HG03045 (cell line): Measurements from ENCODE around the gene CCDC148.

ENCODE experiments used
- ATAC-seq: cut with Tn5 transposase; IDR thresholded peaks from one replicate; pipeline ENCODE4 v1.9.1; 2021; ENCODE audit warnings: mild to moderate bottlenecking, moderate library complexity; ENCODE audit not compliant: unreplicated experiment

CCDC148 gene

DNA sequence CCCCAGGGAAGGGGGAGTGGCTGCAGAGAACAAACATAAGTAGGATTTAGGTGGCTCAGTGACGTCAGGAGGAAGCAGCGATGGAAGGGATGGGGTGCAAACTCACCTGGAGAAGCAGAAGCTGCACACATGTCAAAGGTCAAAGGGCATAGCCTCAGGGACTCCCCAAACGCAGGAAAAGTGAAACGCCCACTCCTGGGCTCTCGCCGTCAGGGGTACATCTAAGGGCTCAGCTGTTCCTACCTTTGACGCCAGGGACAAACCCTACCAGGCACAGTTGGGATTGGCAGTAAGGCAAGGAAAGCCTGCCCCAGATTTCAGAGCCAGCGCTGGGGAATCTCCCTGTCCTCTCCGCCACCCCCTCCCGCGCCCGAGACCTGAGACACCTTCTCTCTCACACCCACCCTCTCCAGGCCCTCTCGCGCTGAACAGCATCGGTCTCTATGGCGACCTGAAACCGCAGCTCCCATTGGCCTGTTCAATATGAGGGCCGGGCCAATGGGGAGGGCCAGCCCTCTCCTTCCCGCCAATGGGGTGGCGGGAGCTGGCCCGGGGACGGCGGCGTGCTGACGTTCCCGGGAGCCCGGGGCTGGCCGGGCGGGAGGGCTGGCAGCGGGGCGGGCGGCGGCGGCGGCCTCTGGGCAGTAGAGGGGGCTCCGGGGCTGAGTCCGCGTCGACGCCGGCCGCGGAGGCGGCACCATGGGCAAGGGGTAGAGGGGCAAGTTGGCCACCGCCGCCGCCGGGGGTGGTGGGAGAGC, at the start of gene CCDC148, which contains the start of gene PKP4:
CCDC148 (minus strand) TSS at position 445 of the 758 bp plus-strand sequence; CDS start at position 131, 314 bp downstream.
PKP4 (plus strand) TSS at position 644 of the 758 bp plus-strand sequence. CDS start 76,233 bp downstream, outside the sequence.
- ATAC-seq, result peak; percentile 96

DNA sequence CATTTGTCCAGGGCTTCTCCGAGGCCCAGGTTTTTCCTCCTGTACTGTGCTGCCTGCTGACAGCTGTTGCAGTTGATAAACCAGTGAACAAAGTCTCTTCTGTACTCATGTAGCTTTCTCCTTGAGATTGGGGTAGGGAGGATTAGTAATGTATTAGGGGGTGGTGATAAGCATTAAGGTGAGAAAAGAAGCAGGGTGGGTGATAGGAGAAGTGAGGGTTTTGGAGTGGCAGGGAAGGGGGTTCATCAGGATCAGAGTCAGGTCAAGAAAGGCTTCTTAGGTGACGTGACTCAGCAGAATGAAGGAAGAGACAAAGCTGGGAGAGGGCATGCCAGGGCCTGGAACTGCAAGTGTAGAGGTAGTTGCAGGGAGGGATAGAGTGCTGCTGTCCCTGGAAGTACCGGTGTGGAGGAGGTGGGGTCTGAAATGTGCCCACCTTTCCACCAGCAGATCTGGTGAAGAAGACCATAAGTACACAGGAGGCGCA, 48.9 kb upstream of the CCDC148 start:
- ATAC-seq, result no peak

DNA sequence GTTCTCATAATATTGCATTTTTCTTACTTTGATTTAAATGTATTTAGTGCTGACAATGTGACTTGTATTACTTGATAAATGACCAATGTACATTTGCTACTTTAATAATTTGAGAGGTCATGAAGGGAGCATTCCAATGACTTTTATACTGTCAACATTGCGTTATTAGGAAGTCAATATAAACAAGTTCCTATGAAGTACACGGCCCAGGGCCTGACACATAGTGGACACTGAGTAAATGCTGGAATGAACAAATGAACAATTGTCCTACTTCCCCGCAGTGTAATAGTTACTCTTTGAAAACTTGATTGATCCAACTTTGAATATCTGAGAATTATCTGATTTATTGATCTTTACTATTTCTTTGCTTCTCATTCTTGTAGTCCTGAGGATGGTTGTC, 47.5 kb upstream of the CCDC148 start:
- ATAC-seq, result no peak

DNA sequence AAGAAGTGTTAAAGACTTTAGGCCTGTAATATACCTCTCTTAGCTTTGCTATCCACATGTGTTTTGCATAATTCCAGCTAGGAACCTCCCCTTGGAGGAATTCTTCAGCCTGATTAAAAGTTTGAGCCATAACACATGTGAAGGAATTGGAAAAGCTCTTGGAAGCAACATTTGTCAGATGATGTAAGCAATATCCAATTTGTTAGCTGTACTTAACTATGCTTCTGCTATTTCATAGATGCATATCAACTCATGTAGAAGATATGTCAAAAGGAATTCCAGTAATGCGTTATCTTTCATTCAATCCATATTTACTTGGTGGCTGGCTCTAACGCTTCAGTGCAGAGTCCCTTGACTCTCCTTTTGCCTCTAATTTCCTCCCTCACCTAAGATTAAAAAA, 46.4 kb upstream of the CCDC148 start:
- ATAC-seq, result no peak

DNA sequence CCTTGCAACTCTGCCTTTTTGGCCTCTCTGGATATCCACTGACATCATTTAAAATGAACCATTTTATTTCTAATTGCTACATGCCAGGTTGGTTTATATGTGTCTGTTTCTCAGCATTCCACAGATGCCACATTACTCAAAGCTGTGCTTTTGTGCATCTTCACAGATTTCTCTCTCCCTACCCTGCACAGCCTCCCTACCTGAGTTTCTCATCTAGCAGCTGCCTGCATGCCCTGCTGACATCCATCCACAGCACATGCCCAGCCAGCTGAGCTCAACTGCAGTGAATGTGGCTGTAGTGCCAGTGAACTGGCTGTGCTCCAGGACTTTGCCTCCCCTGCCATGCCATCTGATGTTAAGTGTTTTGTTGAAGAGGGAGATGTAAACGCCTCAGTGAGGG, 44.7 kb upstream of the CCDC148 start:
- no peak for ATAC-seq

DNA sequence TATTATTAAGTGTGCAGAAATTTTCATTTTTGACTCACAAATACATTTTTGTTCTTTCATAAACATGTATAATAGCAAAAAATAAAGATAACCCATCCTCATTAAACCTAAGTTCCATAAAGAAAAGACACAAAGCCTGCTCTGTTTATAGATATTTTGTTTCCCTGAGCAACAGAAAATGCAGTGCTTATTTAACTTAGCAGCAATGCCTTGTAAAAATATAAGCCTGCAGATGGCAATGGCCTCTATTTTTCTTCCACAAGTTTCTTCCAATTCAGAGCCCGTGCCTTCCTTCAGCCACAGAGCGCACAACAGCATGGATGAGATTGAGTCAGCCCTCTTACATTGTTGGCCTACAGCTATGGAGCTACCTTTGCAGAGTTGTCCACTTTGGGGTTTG, 43.8 kb upstream of the CCDC148 start:
- ATAC-seq, result no peak

DNA sequence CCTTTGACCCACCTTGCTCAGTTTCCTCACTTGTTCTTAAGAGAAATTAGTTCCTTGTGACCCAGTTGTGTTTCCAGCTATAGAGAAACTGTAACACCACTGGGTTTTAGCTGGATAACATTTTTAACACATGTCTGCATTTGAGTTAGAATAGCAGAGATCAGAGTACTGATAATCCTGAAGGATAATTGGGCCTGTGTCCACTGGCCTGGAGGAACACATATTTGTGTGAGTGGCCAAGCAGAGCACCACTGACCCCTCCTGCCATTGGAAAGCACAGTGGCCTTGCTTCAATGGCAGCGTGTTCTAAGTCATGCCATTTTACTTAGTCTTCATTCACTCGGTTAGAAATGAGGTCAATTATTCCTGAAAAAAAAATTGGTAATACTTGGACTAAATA, 42.8 kb upstream of the CCDC148 start:
- no peak for ATAC-seq

DNA sequence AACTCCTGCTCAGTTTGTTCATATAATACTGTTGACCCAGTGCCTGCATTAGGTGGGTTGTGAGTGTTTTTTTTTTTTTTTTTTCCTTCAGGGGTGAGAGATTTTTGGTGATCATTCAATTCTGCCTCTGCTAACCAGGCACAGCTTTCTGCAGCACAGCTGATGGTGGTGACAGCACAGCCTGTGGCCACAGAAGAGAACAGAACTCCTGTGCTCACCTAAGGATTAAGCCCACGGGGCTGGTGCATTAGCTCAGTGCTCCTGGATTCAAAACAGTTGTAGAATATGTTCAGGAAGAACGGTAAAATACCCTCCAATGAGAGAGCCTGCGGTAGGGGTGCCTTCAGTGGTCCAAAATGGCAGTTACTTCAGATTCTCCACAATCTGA, 42.2 kb upstream of the CCDC148 start:
- ATAC-seq, result no peak

DNA sequence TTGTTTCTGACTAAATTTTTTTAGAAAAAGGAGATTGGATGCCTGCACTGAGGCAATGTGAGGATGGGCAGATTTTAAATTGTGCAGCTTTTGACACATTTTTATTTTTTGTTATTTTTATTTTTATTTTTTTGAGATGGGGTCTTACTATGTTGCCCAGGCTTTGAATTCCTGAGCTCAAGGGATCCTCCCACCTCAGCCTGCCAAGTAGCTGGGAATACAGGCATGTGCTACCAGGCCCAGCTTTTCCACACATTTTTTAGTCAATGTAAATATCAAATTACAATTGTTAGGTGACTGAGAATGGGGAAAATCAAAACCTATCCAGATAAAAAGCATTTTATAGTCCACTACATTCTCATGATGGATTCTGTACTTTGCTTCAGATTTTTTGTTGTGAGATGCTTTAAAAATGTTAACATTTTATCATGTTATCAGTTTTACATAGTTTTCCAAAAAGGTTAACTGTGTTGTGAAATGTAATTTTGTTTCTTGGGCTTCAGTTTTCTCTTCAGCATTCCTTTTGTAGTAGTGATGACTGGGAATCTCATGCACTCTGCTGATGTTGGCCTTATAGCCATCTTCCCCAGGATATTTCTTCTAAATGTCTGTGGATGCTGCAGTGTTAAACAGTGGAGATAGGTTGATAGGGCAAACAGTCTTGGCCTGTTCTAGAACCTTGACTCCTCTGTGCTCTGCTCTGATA, 41.6 kb upstream of the CCDC148 start:
- no peak for ATAC-seq

DNA sequence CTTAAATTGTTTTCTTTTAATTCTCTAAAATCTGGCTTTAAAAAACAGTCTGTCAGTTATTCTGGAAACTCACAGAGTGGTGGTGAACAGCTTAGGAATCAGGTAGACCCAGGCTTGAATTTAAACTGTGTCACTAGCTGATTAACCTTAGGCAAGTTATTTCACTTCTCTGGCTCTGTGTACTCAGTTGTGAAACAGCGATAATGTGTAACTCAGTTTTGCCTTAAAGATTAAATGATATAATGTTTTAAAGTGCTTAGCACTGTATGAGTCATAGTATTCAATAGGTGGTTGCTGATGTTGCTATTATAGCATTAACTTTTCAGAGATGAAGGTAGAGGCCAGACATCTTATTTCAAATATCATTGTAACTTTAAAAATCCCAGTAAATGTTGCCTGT, 40.9 kb upstream of the CCDC148 start:
- no peak for ATAC-seq

DNA sequence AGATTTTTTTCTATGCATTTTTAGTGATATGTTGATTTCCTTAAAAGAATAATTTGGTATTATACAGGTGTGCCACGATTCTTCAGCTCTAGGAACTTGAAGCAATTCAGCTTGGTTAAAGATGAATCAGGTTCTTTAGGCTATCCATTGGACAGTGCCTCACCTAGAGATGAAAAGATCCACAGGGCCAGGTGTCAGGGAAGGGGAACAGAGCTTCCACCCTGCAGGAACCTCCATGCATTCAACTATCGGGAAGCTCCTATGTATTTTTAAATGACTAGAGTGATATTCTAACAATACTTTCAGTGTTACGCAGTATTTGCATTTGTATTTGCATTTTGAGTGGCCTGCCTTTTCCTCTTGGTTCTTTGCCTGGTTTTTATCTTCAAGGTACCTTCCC, 40.4 kb upstream of the CCDC148 start:
- ATAC-seq, result no peak

DNA sequence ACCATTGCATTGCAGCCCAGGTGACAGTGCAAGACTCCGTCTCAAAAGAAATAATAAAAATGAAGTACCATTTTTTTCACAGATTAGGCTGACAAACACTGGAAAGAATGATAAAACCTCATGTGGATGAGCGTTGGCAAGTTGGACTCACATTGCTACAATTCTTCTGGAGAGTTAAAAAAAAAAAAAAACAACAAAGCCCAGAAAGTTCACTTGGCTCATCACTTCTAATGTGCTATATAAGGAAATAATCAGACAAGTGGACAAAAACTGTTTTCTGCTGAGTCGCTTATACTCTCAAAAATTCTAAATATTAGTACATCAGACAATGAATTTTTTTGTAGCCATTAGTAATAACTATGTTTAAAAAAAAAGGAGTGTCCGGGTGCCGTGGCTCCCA, 38.6 kb upstream of the CCDC148 start:
- ATAC-seq, result no peak

DNA sequence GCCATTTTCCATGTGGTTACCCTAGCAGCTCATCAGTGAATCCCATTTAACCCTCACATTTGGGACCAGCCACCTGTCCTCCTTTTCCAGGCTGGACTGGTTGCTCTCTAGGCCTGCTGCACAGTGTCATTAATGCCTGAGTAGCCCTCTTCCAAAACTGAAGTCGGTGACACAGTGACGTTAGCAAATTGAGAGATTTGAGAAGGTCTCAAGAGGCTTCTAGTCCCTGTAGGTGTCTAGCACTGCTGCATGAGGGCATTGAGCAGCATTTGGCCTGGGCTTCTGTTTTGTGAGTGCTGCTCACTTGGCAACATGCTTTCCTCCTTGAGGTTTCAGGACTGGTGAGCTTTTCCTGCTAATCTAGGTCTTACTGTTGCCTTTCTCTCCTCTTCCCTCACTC, 36.9 kb upstream of the CCDC148 start:
- ATAC-seq, result no peak

DNA sequence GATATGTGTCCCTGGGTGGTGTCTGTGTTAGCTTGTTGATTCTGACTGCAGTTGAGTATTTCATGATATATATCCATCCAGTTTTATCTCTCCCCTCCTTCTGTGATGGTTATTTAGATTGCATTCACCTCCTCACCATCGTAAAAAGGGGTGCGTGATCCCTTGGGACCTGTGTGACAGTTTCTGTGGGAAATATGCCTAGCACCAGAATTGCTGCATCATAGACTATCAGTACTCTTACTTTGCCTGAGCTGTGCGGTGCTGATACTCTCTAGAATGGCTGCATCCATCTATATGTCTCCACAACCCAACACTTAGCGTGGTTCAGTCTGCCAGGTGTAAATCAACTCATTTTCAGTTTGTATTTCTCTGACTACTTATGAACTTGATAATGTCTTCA, 34.5 kb upstream of the CCDC148 start:
- no peak for ATAC-seq

DNA sequence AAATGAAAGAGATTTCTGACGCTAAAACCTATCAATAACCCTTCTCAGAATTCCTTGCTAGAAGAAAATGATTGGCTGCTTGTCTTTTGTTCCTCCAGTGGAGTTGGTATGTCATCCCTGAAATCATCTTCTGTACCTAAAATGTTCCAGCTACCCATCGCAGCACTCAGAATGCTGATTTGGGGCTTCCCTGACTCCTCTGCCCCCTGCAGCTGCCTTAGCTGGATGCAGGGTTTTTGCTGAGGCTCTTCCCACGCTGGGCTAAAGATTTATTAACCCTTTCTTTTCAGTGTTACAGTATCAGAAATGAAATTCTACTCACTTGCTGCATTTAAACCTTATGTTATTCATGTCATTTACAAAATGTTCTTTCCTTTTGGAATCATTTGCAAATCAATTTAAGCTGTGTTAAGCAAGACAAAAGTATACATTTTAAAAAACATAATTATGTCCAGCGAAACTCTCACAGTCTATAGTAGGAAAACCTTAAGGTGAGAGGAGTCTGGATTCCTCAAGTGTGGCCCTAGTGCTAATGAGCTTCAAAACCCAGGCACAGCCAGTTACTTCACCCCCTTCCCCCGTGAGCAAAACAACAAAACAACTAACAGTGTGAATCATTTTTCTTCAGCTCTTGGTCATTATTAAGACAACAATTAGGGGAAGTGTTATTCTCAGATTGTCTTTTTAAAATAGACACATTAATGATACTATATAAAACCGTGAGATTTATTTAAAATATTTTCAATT, 33.0 kb upstream of the CCDC148 start:
- no peak for ATAC-seq

DNA sequence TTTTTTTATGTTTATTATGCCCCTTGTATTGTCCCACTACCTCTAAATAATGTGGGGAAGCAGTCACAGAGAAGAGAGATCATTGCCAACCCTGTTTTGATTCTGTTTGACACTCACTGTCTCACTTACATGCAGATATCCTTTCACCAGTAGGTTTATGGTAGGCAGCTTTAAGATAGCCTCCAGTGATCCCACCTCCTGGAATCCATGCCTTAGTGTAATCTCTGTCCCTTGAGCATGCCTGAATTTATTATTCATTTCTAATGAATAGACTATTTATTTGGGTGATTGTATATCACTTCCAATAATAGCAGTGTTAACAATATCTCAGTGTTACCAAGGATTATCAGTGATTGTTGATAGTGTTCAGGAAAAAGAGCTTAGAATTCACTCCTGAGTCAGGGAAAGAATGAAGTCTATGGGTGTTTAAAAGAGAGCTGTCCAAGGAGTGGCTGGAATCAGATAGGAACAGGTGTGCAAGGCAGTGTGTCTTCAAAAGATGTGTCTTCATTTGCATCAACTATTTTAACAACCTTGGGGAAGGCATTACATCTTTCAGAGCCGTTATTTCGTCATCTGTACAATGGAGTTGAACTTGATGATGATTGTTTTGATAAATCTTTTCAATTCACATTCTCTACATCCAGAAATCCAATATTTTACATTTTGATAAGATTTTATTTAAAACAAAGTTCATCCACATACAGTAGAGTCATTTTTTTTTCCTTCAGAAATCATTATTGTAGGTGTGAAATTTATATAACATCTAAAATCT, 32.1 kb upstream of the CCDC148 start:
- ATAC-seq, result no peak

DNA sequence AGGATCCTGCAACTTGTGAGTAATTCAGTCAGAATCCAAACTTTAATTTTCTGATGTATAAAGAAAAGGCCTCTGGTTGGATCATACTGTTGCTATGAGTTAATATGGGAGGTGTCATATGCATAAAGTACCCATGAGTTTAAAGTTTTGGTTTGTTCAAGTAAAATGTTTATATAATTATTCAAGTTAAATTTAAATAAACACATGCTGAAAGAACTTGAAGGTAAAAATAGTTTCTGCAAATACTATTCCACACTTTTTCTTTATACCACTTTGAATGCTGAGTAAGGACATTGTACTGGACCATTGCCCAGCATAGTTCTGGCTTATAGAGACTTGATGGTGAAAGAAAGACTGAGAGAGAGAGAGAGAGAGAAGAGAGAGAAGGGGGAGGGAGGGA, 30.9 kb upstream of the CCDC148 start:
- ATAC-seq, result no peak

DNA sequence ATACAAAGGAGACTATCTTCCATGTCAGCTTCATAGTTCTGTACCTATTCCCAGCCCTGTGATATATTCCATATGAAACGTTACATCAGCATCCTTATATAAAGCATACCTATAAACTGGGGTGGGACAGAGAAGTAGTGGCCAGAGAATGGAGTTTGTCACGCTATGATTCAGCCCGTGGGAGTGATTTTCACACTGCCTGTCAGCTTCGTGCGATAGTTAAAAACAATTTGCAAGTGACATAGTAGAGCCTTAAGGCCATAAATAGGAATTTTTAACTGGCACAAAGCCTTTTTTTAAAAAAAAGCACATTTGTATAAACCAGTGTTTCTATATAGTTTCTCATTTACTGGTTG, 30.4 kb upstream of the CCDC148 start:
- ATAC-seq, result no peak

DNA sequence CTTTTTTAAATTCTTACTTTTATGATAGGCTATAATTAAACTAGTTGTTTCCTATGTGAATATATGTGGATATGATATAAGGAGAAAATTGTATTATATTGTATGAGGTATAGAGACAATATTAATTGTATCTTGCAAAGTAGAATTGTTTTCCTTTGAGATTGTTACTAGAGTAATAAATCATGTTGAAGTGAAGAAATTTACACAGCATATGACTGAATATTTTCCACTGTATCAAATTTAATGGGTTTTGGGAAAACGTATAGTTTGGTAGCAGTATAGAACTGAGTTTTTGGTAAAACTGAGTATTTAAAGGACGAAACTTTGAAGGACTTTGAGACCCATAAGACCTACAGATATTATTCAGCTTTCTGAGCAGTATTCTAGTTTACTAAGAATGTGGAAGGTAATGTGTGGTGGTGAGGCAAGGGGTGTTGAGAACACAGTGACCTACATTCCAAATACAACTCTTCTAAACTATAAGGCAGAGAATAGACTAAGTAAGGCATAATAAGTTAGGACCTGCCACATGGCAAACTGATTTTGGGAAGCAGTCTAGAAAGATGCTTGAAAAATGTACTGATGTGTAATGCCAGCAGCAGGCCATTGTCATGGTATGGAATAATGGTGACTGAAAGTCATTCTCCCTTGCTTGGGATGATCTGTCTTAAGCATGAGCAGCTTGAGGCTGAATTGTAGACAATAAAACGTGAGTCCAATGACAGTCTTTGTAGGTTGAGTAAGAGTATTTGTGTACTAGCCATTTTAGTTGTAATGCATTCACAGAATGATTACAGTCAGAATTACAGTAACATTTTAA, 29.8 kb upstream of the CCDC148 start:
- ATAC-seq, result no peak
